GM19043 (cell line): ENCODE data around the gene GALNT10.

Experiments used
- ATAC-seq: cut with Tn5 transposase; IDR thresholded peaks from one replicate; pipeline ENCODE4 v1.9.1; 2021; ENCODE audit warnings: low read depth; ENCODE audit not compliant: unreplicated experiment

The GALNT10 gene

GRCh38 chr5:154176181-154176580, 14.4 kb upstream of the GALNT10 start:
- no peak for ATAC-seq

GRCh38 chr5:154178661-154179060, 11.9 kb upstream of the GALNT10 start:
- no peak for ATAC-seq

GRCh38 chr5:154179846-154180710, 10.5 kb upstream of the GALNT10 start:
- peak; percentile 91 for ATAC-seq

- no peak for ATAC-seq
Measured at GRCh38 chr5:154181161-154181560, 9.4 kb upstream of the GALNT10 start.

GRCh38 chr5:154189256-154189818, 1.2 kb upstream of the GALNT10 start:
- peak; percentile 3 for ATAC-seq

- ATAC-seq, result peak; percentile 62
Measured at GRCh38 chr5:154189819-154190594, 526 bp upstream of the GALNT10 start.

- no peak for ATAC-seq
Measured at GRCh38 chr5:154191467-154192261, 1.1 kb downstream of the GALNT10 start.

- no peak for ATAC-seq
Measured at GRCh38 chr5:154193283-154193682, 2.8 kb downstream of the GALNT10 start.

- ATAC-seq, result no peak
Measured at GRCh38 chr5:154193701-154194121, 3.2 kb downstream of the GALNT10 start.

GRCh38 chr5:154194345-154195329, 4.1 kb downstream of the GALNT10 start:
- ATAC-seq, result no peak

- ATAC-seq, result no peak
Measured at GRCh38 chr5:154196281-154196680, 5.7 kb downstream of the GALNT10 start.

GRCh38 chr5:154196955-154197652, 6.6 kb downstream of the GALNT10 start:
- peak; percentile 23 for ATAC-seq

GRCh38 chr5:154197801-154198491, 7.4 kb downstream of the GALNT10 start:
- ATAC-seq, result peak; percentile 35

- no peak for ATAC-seq
Measured at GRCh38 chr5:154198611-154199230, 8.2 kb downstream of the GALNT10 start.

GRCh38 chr5:154199263-154199662, 8.7 kb downstream of the GALNT10 start:
- no peak for ATAC-seq

GRCh38 chr5:154199671-154200220, 9.2 kb downstream of the GALNT10 start:
- ATAC-seq, result no peak

GRCh38 chr5:154200221-154200620, 9.7 kb downstream of the GALNT10 start:
- ATAC-seq, result no peak
